HG02981 (cell line): ENCODE data around the gene TRIM7.
"Not testable (repeated sequence)": the region's sequence is repeated elsewhere in the genome, so short reads cannot be mapped to it uniquely, and the experiment has no call there.

ENCODE experiments used
- ATAC-seq: cut with Tn5 transposase; IDR thresholded peaks from one replicate; pipeline ENCODE4 v1.9.1; 2021; ENCODE audit warnings: mild to moderate bottlenecking, moderate library complexity; ENCODE audit not compliant: unreplicated experiment

The TRIM7 gene

DNA sequence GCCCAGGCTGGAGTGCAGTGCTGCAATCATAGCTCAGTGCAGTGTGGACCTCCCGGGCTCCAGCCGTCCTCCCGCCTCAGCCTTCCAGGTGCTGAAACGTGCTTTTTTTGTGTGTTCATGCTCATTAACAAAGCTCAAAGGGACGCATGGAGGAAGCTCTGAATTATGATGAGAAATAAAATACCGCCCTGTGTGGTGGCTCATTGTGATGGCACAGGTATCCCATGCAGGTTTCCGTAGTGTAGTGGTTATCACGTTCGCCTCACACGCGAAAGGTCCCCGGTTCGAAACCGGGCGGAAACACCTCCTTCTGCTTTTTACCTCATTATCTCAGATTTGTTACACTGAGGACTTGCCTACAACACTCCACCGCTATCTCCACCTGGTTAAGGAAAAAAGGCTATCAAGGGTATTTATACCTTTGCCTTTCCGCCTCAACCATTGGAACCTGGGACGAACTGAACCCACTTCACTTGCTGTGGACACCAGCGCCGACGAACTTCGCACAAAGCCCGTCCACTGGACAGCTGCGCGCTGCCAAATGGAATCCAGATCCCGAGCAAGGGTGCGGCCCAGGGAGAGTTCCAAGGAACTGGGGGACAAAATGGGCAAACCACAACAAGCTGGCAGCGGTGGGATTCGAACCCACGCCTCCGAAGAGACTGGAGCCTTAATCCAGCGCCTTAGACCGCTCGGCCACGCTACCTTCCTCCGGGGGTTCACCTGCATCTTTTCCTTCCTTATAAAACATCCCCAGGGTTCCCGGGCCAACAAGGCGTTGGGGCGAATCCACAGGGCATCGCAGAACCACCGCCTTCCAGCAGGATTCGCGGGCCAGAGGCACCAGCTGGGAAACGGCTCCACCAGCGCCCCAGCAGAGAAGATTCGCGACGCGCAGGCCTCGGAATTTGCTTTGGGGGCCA, 31.3 kb downstream of the TRIM7 start:
- ATAC-seq: peak; percentile 64

DNA sequence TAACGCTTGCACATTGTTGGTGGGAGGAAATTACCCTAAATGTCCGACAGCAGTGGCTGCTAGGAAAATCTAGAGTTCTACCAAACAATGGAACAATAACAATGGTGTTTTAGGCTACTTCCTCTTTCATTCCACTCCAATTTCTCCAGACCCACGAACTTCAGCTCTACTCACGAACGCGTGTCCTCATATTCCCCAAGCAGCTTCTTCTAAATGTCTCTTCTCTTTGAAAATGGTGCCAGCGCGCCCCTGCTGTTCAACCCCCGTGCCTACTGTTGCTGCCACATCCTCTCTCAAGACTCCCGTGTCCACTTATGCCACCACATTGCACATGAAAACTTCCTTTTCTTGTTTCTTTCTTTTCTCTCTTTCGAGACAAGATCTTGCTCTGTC, 32.0 kb downstream of the TRIM7 start:
- ATAC-seq: no peak

DNA sequence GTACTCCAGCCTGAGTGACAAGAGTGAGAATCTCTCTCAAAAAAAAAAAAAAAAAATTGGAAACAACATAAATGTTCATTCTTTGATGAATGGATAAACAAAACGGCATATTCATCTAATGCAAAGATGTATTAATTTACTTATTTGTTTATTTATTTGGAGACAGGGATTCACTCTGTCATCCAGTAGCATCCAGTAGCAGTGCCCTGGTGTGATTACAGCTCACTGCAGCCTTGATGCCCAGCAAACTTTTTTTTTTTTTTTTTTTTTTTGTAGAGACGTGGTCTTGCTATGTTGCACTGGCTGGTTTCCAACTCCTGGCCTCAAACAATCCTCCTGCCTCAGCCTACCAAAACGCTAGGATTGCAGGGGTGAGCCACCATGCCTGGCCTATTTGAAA, 33.2 kb downstream of the TRIM7 start:
- ATAC-seq: no peak

DNA sequence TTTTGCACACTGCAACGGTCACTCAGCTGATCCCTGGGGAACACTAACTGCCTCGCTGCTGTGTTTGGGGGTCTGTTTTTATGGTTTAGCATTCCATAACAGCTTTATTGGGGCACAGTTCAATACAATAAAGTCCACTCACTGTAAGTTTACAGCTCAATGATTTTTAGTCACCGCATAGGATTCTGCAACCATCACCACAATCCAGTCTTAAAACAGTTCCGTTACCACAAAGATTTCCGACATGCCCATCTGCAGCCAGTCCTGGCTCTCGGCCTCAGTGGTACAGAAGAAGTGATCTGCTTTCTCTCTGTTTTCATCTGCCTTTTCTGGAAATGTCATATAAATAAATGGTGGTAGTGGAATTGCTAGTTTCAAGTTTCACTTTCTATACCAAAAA, 34.0 kb downstream of the TRIM7 start:
- ATAC-seq: no peak

DNA sequence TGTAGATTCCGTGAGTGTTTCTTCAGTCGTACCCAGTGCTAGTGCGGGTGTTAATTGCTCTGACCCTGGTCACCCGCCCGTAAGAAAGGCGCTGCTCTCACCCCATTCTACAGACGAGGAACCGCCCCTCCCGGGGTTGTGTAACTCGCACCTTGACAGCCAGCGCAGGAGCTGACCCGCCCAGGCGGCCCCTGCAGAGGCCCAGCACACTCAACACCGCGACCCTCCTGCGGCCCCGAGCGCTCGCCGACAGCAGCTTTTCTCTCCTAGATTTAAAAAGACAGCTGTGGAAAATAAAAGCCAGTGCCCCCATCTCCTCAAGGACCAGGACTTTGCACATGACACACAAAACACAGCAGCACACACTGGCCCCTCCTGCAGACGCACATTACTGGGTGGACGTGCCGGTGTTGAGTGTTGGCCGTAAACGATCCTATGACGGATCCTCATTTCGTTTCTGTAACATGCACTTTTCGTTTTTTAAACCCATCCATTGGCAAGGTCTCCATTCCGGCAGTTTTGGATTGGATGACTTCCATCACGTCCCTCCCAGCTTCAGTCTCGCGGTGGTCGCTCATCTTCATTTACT, 34.7 kb downstream of the TRIM7 start:
- no peak for ATAC-seq

DNA sequence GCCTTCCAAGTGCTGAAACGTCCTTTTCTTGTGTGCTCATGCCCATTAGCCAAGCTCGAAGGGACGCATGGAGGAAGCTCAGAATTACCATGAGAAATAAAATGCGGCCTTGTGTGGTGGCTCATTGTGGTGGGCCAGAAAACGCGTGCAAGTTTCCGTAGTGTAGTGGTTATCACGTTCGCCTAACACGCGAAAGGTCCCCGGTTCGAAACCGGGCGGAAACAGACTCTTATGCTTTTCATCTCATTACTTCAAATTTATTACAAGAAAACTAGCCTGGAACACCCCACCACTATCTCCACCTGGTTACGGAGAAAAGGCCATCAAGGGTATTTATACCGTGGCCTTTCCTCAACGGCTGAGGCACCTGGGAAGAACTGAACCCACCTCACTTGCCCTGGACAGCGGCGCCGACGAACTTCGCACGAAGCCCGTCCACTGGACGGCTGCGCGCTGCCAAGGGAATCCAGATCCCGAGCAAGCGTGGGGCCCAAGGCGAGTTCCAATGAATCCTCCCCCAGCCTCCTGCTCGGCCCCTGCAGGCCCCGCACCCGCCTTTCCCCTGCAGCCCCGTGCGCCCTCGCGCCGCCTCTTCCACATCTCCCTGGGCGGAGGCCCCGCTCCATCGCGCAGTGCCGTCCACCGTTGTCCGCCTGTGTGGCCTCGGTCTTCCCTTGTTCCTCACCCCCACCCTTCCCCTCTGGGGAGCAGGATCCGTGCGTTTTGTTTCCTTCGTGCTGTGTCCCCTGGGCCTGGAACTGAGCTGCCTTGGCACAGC, 35.3 kb downstream of the TRIM7 start:
- ATAC-seq: not testable (repeated sequence)

DNA sequence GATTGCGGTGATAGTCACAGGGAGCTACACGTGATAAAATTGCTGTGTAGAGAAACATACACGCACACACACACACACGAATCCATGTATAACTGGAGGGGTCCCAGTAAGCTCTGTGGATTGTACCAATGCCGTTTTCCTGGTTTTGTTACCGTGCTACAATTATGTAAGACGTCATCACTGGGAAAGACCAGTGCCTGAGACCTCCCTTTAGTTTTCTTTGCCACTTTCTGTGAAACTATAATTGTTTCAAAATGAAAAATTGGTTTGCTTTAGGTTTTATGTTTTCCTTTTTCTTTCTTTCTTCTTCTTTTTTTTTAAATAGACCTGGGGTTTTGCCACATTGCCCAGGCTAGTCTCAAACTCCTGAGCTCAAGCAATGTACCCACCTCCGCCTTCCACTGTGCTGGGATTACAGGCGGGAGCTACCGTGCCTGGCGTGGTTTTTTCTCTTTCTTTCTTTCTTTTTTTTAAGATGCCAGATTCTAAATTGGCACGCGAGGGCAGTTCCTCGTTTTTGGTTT, 36.3 kb downstream of the TRIM7 start:
- no peak for ATAC-seq

DNA sequence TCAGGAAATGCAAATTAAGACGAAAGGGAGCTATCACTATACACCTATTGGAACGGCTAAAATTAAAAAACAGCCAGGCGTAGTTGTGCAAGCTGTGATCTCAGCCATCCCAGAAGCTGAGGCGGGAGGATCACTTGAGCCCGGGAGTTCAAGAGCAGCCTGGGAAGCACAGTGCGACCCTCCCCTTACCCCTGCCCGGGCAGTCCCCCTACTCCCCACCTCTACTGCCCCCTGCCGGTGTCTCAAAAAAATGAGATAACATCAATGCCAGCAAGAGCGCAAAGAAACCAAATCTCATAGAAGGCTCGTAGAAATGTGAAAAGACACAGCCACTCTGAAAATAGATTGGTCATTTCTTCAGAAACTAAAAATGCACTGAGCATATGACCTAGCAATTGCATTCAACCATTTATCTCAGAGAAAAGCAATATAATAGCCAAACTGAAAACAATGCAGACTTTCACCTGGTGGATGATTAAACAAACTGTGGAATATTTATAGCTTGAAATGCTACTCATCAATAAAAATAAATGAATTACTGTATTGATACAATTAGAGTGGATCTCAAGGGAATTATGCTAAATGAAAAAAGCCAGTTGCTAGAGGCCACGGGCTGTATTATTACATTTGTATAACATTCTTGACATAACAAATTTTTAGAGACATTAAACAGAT, 37.0 kb downstream of the TRIM7 start:
- ATAC-seq: no peak

DNA sequence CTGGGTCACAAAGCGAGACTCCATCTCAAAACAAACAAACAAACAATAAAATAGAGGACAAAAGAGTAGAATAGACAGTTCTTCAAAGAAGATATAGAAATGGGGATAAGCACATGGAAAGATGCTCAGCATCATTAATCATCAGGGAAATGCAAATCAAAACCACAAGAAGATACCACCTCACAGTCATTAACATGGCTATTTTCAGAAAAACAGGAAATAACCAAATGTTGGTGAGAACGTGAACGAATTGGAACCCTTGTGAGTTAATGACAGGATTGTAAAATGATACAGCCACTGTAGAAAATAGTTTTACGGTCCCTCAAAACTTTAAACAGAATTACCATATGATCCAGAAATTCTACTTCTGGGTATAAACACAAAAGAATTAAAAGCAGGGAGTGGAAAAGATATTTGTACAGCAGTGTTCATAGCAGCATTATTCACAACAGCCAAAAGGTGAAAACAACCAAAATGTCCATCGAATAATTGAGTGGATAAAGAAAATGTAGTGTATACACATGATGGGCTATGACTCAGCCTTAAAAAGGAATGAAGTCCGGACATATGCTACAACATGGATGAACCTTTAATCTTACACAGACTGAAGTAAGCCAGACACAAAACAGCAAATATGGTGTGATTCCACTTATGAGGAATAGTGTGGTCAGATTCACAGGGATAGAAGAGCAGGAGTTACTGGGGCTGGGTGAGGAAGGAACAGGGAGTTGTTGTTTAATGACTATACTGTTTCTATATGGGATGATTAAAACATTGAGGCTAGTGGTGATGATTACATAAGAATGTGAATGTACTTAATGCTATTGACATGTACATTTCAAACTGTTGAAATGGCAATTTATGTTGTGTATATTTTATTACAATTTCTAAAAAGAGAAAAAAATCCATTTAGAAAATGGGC, 37.9 kb downstream of the TRIM7 start:
- no peak for ATAC-seq

DNA sequence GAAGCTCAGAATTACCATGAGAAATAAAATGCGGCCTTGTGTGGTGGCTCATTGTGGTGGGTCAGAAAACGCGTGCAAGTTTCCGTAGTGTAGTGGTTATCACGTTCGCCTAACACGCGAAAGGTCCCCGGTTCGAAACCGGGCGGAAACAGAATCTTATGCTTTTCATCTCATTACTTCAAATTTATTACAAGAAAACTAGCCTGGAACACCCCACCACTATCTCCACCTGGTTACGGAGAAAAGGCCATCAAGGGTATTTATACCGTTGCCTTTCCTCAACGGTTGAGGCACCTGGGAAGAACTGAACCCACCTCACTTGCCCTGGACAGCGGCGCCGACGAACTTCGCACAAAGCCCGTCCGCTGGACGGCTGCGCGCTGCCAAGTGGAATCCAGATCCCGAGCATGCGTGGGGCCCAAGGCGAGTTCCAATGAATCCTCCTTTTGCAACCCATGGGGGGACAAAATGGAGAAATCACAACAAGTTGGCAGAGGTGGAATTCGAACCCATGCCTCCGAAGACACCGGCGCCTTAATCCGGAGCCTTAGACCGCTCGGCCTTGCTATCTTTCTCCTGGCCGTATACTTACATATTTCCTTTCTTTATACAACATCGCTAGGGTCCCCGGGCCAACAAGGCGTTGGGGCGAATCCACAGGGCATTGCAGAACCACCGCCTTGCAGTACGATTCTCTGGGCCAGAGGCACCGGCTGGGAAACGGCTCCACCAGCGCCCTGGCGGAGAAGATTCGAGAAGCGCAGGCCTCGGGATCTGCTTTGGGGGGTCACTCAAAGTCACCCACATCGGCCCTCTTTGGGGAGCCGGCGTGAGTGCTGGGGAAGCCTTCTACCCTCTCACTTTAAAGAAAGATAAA, 40.7 kb downstream of the TRIM7 start:
- ATAC-seq: no peak

DNA sequence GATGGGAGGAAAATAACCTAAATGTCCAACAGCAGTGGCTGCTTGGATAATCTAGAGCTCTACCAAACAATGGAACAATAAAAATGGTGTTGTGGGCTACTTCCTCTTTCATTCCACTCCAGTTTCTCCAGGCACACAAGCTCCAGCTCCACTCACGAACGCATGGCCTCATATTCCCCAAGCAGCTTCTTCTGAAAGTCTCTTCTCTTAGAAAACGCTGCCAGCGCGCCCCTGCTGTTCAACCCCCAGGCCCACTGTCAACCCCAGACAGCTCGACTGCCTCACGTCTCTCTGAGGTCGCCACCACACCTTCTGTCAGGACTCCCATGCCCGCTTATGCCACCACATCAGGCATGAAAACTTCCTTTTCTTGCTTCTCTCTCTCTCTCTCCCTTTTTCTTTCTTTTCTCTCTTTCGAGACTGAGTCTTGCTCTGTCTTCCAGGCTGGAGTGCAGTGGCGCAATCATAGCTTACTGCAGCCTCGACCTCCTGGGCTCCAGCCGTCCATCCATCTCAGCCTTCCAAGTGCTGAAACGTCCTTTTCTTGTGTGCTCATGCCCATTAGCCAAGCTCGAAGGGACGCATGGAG, 41.4 kb downstream of the TRIM7 start:
- ATAC-seq: no peak

DNA sequence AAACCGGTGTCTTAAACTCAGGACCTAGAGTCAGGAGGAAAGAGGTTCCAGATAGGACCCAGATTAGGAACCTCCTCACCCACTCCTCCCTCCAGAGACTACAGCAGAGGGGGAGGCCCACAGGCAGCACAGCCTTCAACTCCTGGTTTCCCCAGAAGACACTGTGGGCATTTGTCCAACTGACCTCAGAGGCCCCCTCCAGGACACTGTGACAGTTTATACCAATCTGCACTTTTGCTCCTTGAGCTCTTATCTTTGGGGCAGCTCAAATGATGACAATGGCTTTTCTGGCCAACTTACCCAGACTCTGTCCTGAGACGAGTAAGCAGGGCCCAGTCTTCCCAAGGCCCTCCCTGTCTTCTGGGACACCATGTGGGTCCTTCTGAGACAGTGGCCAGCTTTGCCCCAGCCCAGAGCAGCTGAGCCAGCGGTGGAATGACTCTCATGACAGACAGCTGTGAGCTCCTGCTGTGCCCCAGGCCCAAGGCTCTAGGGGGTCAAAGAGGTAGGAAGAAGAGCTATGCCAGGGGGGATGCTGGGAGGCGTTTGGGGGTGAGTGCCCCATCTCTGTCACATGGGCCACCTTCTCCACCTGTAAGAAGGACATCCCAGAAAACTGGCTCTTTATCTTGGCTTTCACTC, 43.3 kb downstream of the TRIM7 start:
- no peak for ATAC-seq

DNA sequence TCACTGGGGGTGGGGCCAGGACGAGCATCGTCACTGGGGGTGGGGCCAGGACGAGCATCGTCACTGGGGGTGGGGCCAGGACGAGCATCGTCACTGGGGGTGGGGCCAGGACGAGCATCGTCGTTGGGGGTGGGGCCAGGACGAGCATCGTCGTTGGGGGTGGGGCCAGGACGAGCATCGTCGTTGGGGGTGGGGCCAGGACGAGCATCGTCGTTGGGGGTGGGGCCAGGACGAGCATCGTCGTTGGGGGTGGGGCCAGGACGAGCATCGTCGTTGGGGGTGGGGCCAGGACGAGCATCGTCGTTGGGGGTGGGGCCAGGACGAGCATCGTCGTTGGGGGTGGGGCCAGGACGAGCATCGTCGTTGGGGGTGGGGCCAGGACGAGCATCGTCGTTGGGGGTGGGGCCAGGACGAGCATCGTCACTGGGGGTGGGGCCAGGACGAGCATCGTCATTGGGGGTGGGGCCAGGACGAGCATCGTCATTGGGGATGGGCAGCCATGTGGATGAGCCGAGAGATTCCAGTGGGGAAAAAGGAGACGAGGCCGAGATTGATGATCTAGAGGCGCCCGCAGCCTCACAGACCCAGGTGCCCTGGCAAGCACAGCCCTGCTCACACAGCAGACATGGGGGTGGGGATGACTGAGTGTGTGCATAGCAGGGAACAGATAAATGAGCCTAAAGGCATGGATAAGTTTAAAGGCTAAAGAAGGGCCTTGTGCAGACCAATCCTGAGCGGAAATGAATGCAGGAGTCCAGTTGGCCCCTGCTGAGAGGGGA, 44.1 kb downstream of the TRIM7 start:
- not testable (repeated sequence) for ATAC-seq

DNA sequence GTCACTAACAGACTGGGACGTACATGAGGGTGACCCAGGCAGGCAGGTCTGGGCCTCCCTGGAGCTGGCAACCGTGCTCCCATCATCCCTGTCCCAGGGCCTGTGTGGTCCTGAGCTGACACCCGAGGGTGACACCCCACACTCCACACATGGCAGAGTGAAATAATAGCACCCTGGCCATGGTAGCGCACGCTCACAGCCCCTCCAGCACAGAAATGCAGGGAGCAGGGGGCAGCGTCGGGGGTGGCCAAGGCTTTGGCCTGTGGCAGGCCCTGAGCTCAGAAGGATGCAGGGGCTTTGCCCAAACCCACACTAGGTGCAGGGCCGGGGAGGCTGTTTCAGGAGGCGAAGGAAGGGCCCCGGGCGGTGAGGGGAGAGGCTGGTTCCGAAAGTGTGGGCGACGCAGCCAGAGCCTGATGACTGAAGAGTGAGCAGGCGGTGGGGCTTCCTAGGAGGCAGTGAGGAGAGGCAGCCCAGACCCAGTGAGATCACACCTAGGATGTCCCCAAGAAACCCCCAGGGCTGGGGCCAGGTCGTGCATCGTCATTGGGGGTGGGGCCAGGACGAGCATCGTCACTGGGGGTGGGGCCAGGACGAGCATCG, 44.7 kb downstream of the TRIM7 start:
- ATAC-seq: peak; percentile 45

DNA sequence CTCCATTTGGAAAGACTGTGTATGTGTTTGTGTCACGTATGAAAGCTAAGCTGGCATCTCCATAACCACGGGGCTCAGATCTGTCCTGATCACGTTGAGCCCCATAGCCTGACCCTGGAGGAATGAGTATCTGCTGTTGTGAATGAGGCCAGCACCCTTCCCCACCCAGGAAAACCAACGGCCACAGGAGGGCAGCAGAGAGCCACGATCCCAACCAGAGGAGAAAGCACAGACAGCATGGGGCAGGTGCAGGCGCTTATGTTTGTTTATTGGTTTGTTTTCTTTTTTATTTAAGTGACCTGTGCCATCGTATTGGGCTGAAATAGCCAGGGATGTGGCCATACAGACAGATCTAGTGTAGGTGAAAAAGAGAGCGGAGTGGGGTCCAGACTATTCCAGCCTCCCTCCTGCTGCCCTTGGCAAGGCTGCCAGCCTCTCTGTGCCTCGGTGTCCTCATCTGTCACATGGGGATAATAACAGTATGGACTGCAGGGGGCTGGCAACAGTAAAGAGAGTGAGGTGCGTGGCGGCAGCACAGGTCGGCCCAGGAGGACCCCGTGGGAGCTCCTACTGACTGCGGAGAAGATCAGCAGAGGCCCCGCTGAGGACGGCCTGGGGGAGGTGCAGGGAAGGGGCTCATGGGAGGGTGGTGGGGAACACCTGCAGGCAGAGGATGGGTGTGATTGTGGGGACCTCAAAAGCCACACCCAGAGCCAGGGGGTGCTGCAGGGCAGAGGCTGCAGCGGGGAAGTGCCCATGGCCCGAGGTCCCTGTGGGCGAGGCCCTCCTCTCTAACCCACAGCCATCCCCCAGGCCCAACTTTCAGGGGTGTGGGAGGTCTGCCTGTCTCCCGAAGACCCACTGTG, 45.5 kb downstream of the TRIM7 start:
- peak; percentile 53 for ATAC-seq

DNA sequence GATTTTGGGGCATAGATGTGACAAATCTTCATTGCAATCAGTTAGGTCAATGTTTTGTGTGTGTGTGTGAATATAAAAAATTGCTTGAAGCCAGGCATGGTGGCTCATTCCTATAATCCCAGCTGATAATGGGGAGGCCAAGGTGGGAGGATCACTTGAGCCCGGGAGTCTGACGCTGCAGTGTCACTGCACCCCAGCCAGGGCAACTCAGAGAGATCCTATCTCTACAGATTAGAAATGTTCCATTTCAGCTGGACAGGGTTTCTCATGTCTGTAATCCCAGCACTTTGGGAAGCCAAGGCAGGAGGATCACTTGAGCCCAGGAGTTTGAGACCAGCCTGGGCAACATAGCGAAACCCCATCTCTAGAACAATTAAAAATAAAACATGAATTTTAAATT, 46.1 kb downstream of the TRIM7 start:
- ATAC-seq: no peak
